Measurements from ENCODE around the gene BRPF1. TPM values are rescaled to one million over a fixed set of nuclear protein-coding genes. Genes with fewer than 3 reads are reported as not detected.

BRPF1 gene
- total RNA-seq, 1 experiment from 2014 or later: 23.6 TPM

- TF ChIP-seq TCF7L2 (IDR thresholded peaks at IDR 0.05; ENCODE audit: borderline replicate concordance, extremely low read depth, insufficient read depth, insufficient read length) (no peak), SRF (IDR thresholded peaks at IDR 0.05; ENCODE audit: low read depth) (no peak), MAX (IDR thresholded peaks at IDR 0.05) (no peak), ZFX (IDR thresholded peaks at IDR 0.05) (no peak), CEBPB (IDR thresholded peaks at IDR 0.05; ENCODE audit: low read depth) (no peak), ELF1 (IDR thresholded peaks at IDR 0.05; ENCODE audit: borderline replicate concordance, low read depth) (no peak), EZH2 (IDR thresholded peaks at IDR 0.05) (no peak), REST (IDR thresholded peaks at IDR 0.05; ENCODE audit: low read depth) (no peak), JUND (IDR thresholded peaks at IDR 0.05) (no peak), ATF3 (IDR thresholded peaks at IDR 0.05) (no peak), POLR2A (IDR thresholded peaks at IDR 0.05; ENCODE audit: borderline replicate concordance, extremely low read depth, insufficient read depth, insufficient read length) (no peak)
- H3K4me2 ChIP-seq (ENCODE audit: low read length): no peak overlapping the region
- H3K9ac ChIP-seq (ENCODE audit: low read length): no peak overlapping the region
- intact Hi-C loops (cut with micrococcal nuclease): no loop called here
- no peaks in the 10 kb centered on the region for H3K9me2 ChIP-seq (ENCODE audit: insufficient read depth)
- no peak overlapping the region for H3K27ac ChIP-seq (ENCODE audit: low read depth, low read length)
- peaks cover 5 to 8% of the 10 kb centered on the region in 2 experiments; a peak in 3 of 4 replicates for H3K36me3 ChIP-seq (ENCODE audit: control insufficient read depth in 1 of 2, insufficient read depth in 2 of 2, low read length in 2 of 2)
- DNase-seq (ENCODE audit: low read depth, low spot score) (no peak), ATAC-seq (no peak)
- CTCF ChIA-PET: no interaction called here
- no peaks in the 10 kb centered on the region for H3K27me3 ChIP-seq (ENCODE audit: insufficient read depth, low read length)
- H3K79me2 ChIP-seq (ENCODE audit: insufficient read depth, low read length): no peaks in the 10 kb centered on the region
- H3K4me3 ChIP-seq (replicated peaks in 1 of 2; ENCODE audit: low read depth in 1 of 2, low read length in 2 of 2): no peak overlapping the region
- RAD21 ChIA-PET (ENCODE audit: low non-redundant PET in 1 of 2, low total read pairs in 2 of 2, uncharacterized antibody in 2 of 2, unreplicated experiment in 2 of 2): no interaction called here
- H3K9me3 ChIP-seq (ENCODE audit: control insufficient read depth in 1 of 2, insufficient read depth in 1 of 2, low read depth in 1 of 2, low read length in 2 of 2): no peaks in the 10 kb centered on the region
- POLR2A ChIA-PET: no interaction called here
- H3K4me1 ChIP-seq (ENCODE audit: control insufficient read depth in 1 of 2, insufficient read depth in 2 of 2, low read length in 2 of 2): peaks cover 0 to 11% of the 10 kb centered on the region in 2 experiments; a peak in 1 of 4 replicates
- no peaks in the 10 kb centered on the region for H4K20me1 ChIP-seq (ENCODE audit: insufficient read depth)
- BruUV-seq (replicated peaks): no TSS peak
- H2AFZ ChIP-seq (ENCODE audit: low read depth, low read length, poor library complexity, severe bottlenecking): no peak overlapping the region
Observed at GRCh38 chr3:9779075-9779593, 47.6 kb downstream of the BRPF1 start.
